Measurements from ENCODE around the gene RABGAP1.

RABGAP1 gene

GRCh38 chr9:123008909-123009308 lies 68.1 kb downstream of the RABGAP1 start:
- DNase-seq (ENCODE audit: low read depth) = no peak

- no peak for DNase-seq (ENCODE audit: low read depth)
Observed at GRCh38 chr9:123011380-123011779, 70.6 kb downstream of the RABGAP1 start.

- DNase-seq (ENCODE audit: low read depth) = no peak
Observed at GRCh38 chr9:123011878-123012528, 71.2 kb downstream of the RABGAP1 start.

GRCh38 chr9:123016631-123017030 lies 75.8 kb downstream of the RABGAP1 start:
- no peak for DNase-seq (ENCODE audit: low read depth)

GRCh38 chr9:123020796-123021195 lies 80.0 kb downstream of the RABGAP1 start:
- DNase-seq (ENCODE audit: low read depth) = no peak

- no peak for DNase-seq (ENCODE audit: low read depth)
Observed at GRCh38 chr9:123026425-123026824, 85.6 kb downstream of the RABGAP1 start.

- no peak for DNase-seq (ENCODE audit: low read depth)
Observed at GRCh38 chr9:123027517-123027916, 86.7 kb downstream of the RABGAP1 start.

GRCh38 chr9:123028136-123028535 lies 87.3 kb downstream of the RABGAP1 start:
- DNase-seq (ENCODE audit: low read depth) = no peak

GRCh38 chr9:123028973-123029372 lies 88.2 kb downstream of the RABGAP1 start:
- DNase-seq (ENCODE audit: low read depth) = no peak

- no peak for DNase-seq (ENCODE audit: low read depth)
Observed at GRCh38 chr9:123031963-123032362, 91.1 kb downstream of the RABGAP1 start.

- DNase-seq (ENCODE audit: low read depth) = no peak
Observed at GRCh38 chr9:123033352-123033751, 92.5 kb downstream of the RABGAP1 start, which contains the start of gene GPR21. Gene GPR21 (plus strand): TSS chr9:123033667. CDS start chr9:123034567, 900 bp downstream.

- DNase-seq (ENCODE audit: low read depth) = no peak
Observed at GRCh38 chr9:123033864-123034601, 93.2 kb downstream of the RABGAP1 start.

- no peak for DNase-seq (ENCODE audit: low read depth)
Observed at GRCh38 chr9:123034881-123035510, 94.2 kb downstream of the RABGAP1 start.

GRCh38 chr9:123035791-123036190 lies 95.0 kb downstream of the RABGAP1 start:
- no peak for DNase-seq (ENCODE audit: low read depth)

- no peak for DNase-seq (ENCODE audit: low read depth)
Observed at GRCh38 chr9:123036893-123037545, 96.2 kb downstream of the RABGAP1 start.

GRCh38 chr9:123039617-123040219 lies 98.9 kb downstream of the RABGAP1 start:
- no peak for DNase-seq (ENCODE audit: low read depth)

- DNase-seq (ENCODE audit: low read depth) = no peak
Observed at GRCh38 chr9:123040801-123041200, 100.0 kb downstream of the RABGAP1 start.

GRCh38 chr9:123041489-123041888 lies 100.7 kb downstream of the RABGAP1 start:
- no peak for DNase-seq (ENCODE audit: low read depth)

- no peak for DNase-seq (ENCODE audit: low read depth)
Observed at GRCh38 chr9:123043081-123043939, 102.5 kb downstream of the RABGAP1 start.

- no peak for DNase-seq (ENCODE audit: low read depth)
Observed at GRCh38 chr9:123044586-123044985, 103.8 kb downstream of the RABGAP1 start.
